CD8-positive, alpha-beta memory T cell (primary cell): ENCODE measurements around the gene CPAMD8. TPM values are rescaled to one million over a fixed set of nuclear protein-coding genes. Genes with fewer than 3 reads are reported as not detected.

Experiments used
- CTCF ChIA-PET: fragments of 350-600 bp; sonication (Branson Sonifier 250); formaldehyde crosslinking; loops from one replicate; lab custom pipeline; 2021; ENCODE audit warnings: antibody characterized with exemption; lab: Charles Lee
- POLR2A ChIA-PET: fragments of 350-600 bp; sonication (Branson Sonifier 250); formaldehyde crosslinking; loops from one replicate; lab custom pipeline; 2021; ENCODE audit warnings: antibody characterized with exemption; lab: Charles Lee
- DNase-seq, 5 donors: peaks; one replicate each; pipeline versions ENCODE4 v3.0.0 to v3.0.0-alpha.2; 2020 to 2022; ENCODE audit warnings: mixed read lengths in 1 of 5
- H3K27ac ChIP-seq: one replicate; pipeline ENCODE4 v1.7.0; 2013; ENCODE audit warnings: low read depth, mild to moderate bottlenecking, low read length, moderate library complexity
- H3K27me3 ChIP-seq: 2 replicates; pipeline ENCODE4 v1.7.0; 2013; ENCODE audit warnings: low read length, mild to moderate bottlenecking; ENCODE audit not compliant: insufficient read depth, poor library complexity, severe bottlenecking
- H3K36me3 ChIP-seq: 2 replicates; pipeline ENCODE4 v1.7.0; 2013; ENCODE audit warnings: mild to moderate bottlenecking, low read length, moderate library complexity; ENCODE audit not compliant: insufficient read depth
- H3K4me1 ChIP-seq: 2 replicates; pipeline ENCODE4 v1.7.0; 2013; ENCODE audit warnings: mild to moderate bottlenecking, low read length, moderate library complexity; ENCODE audit not compliant: insufficient read depth
- H3K4me3 ChIP-seq: 2 replicates; pipeline ENCODE4 v1.7.0; 2013; ENCODE audit warnings: mild to moderate bottlenecking, low read length
- H3K9me3 ChIP-seq: 2 replicates; pipeline ENCODE4 v1.7.0; 2013; ENCODE audit warnings: mild to moderate bottlenecking, low read length
- H3K27ac Mint-ChIP-seq, 8 donors: one replicate each; pipeline ENCODE4 v1.8.0; 2020 to 2021; ENCODE audit warnings: mixed read lengths in 8 of 8, mild to moderate bottlenecking in 6 of 8, inconsistent platforms in 3 of 8, moderate library complexity in 3 of 8
- H3K27me3 Mint-ChIP-seq, 2 donors: one replicate each; pipeline ENCODE4 v1.8.0; 2020 to 2021; ENCODE audit warnings: mixed read lengths in 2 of 2, mild to moderate bottlenecking in 1 of 2, moderate library complexity in 1 of 2
- H3K36me3 Mint-ChIP-seq, 3 donors: one replicate each; pipeline ENCODE4 v1.8.0; 2020 to 2021; ENCODE audit warnings: mixed read lengths in 3 of 3, inconsistent platforms in 1 of 3, mild to moderate bottlenecking in 1 of 3
- H3K4me1 Mint-ChIP-seq, 3 donors: one replicate each; pipeline ENCODE4 v1.8.0; 2020 to 2021; ENCODE audit warnings: mixed read lengths in 3 of 3, inconsistent platforms in 1 of 3, mild to moderate bottlenecking in 1 of 3
- H3K4me3 Mint-ChIP-seq, 7 donors: one replicate each; pipeline ENCODE4 v1.8.0; 2020 to 2021; ENCODE audit warnings: mixed read lengths in 7 of 7, mild to moderate bottlenecking in 6 of 7, moderate library complexity in 4 of 7, inconsistent platforms in 2 of 7
- H3K9me3 Mint-ChIP-seq, 5 donors: one replicate each; pipeline ENCODE4 v1.8.0; 2020 to 2022; ENCODE audit warnings: mixed read lengths in 5 of 5, mild to moderate bottlenecking in 3 of 5, moderate library complexity in 2 of 5, inconsistent platforms in 1 of 5
- polyA plus RNA-seq: library from polyadenylated mRNA; unstranded; fragments of 300-500 nt; fragmentation: Illumina TruSeq; gene quantifications from one replicate; pipeline ENCODE4 v1.2.3, GENCODE V29; 2021
- total RNA-seq, 2 experiments: library from RNA; stranded (reverse); gene quantifications; one replicate each; pipeline ENCODE4 v1.2.3, GENCODE V29; 2021

CPAMD8 gene
- total and polyA plus RNA-seq, 3 experiments from 2014 or later: 0.07 to 0.74 (median 0.18) TPM

GRCh38 chr19:16883522-16883921 is 143.1 kb downstream of the CPAMD8 start:
- Histone ChIP-seq H3K27ac (no peak overlapping the region), H3K9me3 (peaks cover 13% of the 10 kb centered on the region), H3K4me1 (no peaks in the 10 kb centered on the region), H3K36me3 (peaks cover 5% of the 10 kb centered on the region), H3K4me3 (no peak overlapping the region), H3K27me3 (no peaks in the 10 kb centered on the region)
- H3K4me3 Mint-ChIP-seq: no peak overlapping the region
- no peak overlapping the region for H3K27ac Mint-ChIP-seq
- ChIA-PET POLR2A (no interaction called here), CTCF (no interaction called here)
- DNase-seq: no peak
- H3K4me1 Mint-ChIP-seq: peaks cover 1 to 2% (median 1%) of the 10 kb centered on the region in 3 donors
- H3K27me3 Mint-ChIP-seq: peaks cover 0 to 6% of the 10 kb centered on the region in 2 donors
- peaks cover 2 to 34% (median 20%) of the 10 kb centered on the region in 3 donors for H3K36me3 Mint-ChIP-seq
- peaks cover 6 to 29% (median 26%) of the 10 kb centered on the region in 5 donors for H3K9me3 Mint-ChIP-seq

DNA sequence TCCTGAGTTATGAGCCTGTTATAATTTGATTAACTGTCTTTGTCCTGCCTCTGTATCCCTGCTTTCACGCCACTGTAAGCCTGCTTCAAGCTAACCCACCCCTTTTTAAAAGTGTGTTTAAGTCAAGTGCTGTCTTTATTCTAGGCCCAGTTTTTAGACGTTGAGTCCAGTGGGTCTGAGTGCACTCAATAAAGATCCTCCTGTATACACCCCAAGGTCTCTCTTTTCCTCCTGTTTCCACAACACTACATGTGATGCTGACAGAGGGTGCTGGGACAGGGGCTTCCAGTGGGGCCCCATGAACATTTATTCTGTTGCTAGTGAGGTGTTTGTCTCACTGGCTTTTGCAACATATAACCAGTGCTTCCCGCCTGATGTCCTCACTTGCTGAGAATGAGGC is 144.5 kb downstream of the CPAMD8 start:
- POLR2A ChIA-PET: no interaction called here
- Mint-ChIP-seq H3K9me3 (peaks cover 6 to 29% (median 26%) of the 10 kb centered on the region in 5 donors), H3K27ac (no peak overlapping the region)

DNA sequence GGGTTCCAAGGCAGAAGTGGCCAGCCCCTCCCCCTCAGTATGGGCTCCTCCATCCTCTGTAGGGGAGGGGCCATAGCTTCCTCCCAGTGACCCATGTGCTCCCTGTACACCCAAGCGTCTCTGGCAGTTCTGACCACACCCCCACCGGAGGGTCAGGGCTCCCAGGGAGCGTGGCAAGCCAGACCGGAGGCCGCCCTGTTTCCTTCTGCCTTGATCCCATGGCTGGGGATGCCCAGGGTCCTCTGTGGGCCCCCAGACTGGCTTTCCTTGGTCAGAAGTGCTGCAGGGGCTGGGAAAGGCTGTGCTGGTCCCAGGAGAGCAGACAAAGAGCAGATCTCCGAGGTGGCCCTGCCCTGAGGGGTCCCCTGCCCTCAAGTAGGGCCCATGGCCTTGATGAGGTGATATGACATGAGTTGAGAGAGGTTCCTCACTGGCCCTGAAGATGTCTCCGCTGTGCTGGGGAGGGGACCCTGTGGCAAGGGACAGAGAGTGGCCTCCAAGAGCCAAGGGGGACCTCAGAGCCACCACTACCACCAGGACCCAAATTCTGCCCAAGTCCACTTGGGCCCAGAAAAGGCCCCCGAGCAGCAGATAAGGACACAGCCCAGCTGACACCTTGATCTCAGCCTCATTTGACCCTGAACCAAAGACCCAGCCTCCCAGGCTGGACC is 145.6 kb downstream of the CPAMD8 start:
- H3K4me1 Mint-ChIP-seq: no peaks in the 10 kb centered on the region
- H3K27ac Mint-ChIP-seq: peak overlapping the region in 1 of 8 donors; percentile 35
- no peaks in the 10 kb centered on the region for H3K4me1 ChIP-seq
- H3K9me3 ChIP-seq: peaks cover 13% of the 10 kb centered on the region
- peaks cover 12% of the 10 kb centered on the region for H3K36me3 ChIP-seq
- peaks cover 0 to 5% of the 10 kb centered on the region in 2 donors for H3K27me3 Mint-ChIP-seq
- ChIA-PET CTCF (no interaction called here), POLR2A (no interaction called here)
- DNase-seq: no peak
- no peak overlapping the region for H3K4me3 ChIP-seq
- H3K27me3 ChIP-seq: no peaks in the 10 kb centered on the region
- no peak overlapping the region for H3K27ac ChIP-seq
- peaks cover 4 to 58% (median 26%) of the 10 kb centered on the region in 3 donors for H3K36me3 Mint-ChIP-seq
- H3K9me3 Mint-ChIP-seq: peaks cover 6 to 29% (median 26%) of the 10 kb centered on the region in 5 donors
- no peak overlapping the region for H3K4me3 Mint-ChIP-seq

More for the DNA sequence above, 144.5 kb downstream of the CPAMD8 start:
- DNase-seq: no peak
- Histone ChIP-seq H3K4me1 (no peaks in the 10 kb centered on the region), H3K27me3 (no peaks in the 10 kb centered on the region), H3K36me3 (peaks cover 5% of the 10 kb centered on the region), H3K4me3 (no peak overlapping the region), H3K27ac (no peak overlapping the region), H3K9me3 (peaks cover 13% of the 10 kb centered on the region)
- peaks cover 4 to 47% (median 26%) of the 10 kb centered on the region in 3 donors for H3K36me3 Mint-ChIP-seq
- CTCF ChIA-PET: no interaction called here
- no peak overlapping the region for H3K4me3 Mint-ChIP-seq
- peaks cover 0 to 5% of the 10 kb centered on the region in 2 donors for H3K27me3 Mint-ChIP-seq
- H3K4me1 Mint-ChIP-seq: no peaks in the 10 kb centered on the region

DNA sequence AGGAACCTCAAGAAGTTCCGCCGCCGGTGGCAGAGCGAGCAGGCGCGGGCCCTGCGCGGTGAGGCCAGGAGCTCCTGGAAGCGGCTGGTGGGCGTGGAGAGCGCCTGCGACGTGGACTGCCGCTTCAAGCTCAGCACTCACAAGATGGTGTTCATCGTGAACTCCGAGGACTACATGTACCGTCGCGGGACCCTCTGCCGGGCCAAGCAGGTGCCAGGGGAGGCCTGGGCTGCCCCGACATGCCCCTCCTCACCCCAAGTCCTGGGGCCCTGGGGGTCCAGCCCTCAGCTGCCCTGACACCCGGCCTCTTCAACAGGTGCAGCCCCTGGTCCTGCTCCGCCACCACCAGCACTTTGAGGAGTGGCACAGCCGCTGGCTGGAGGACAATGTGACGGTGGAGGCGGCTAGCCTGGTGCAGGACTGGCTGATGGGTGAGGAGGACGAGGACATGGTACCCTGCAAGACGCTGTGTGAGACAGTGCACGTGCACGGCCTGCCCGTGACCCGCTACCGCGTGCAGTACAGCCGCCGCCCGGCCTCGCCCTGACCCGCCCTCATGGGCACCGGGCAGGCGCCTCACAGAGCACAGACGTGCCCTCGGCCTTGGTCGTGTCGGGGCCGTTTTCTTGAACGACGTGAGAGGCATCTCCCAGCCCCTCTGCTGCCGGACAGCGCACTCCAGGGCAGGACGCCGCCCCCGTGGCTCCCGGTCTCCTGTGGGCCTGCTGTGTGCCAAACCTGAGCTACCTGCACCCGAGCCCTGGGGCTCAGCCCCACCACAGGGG is 148.2 kb downstream of the CPAMD8 start:
- Histone ChIP-seq H3K4me3 (no peak overlapping the region), H3K36me3 (peaks cover 14% of the 10 kb centered on the region), H3K27ac (no peak overlapping the region), H3K27me3 (no peaks in the 10 kb centered on the region), H3K4me1 (no peaks in the 10 kb centered on the region), H3K9me3 (peaks cover 13% of the 10 kb centered on the region)
- no peak for DNase-seq
- CTCF ChIA-PET: no interaction called here
- peaks cover 13 to 15% (median 14%) of the 10 kb centered on the region in 3 donors for H3K4me1 Mint-ChIP-seq
- H3K36me3 Mint-ChIP-seq: peaks cover 11 to 76% (median 35%) of the 10 kb centered on the region in 3 donors
- no peak overlapping the region for H3K27ac Mint-ChIP-seq
- H3K4me3 Mint-ChIP-seq: no peak overlapping the region
- peaks cover 0 to 5% of the 10 kb centered on the region in 2 donors for H3K27me3 Mint-ChIP-seq
- POLR2A ChIA-PET: no interaction called here
- peaks cover 6 to 27% (median 21%) of the 10 kb centered on the region in 5 donors for H3K9me3 Mint-ChIP-seq

GRCh38 chr19:16877581-16877980 is 149.0 kb downstream of the CPAMD8 start:
- no peaks in the 10 kb centered on the region for H3K27me3 ChIP-seq
- Mint-ChIP-seq H3K4me1 (peaks cover 13 to 15% (median 14%) of the 10 kb centered on the region in 3 donors), H3K27me3 (no peaks in the 10 kb centered on the region), H3K9me3 (peaks cover 0 to 20% (median 15%) of the 10 kb centered on the region in 5 donors), H3K27ac (peak overlapping the region in 1 of 8 donors; percentile 33), H3K4me3 (no peak overlapping the region), H3K36me3 (peaks cover 12 to 76% (median 30%) of the 10 kb centered on the region in 3 donors)
- POLR2A ChIA-PET: no interaction called here
- H3K27ac ChIP-seq: no peak overlapping the region
- H3K9me3 ChIP-seq: peaks cover 9% of the 10 kb centered on the region
- peaks cover 14% of the 10 kb centered on the region for H3K36me3 ChIP-seq
- no peak overlapping the region for H3K4me3 ChIP-seq
- DNase-seq: no peak
- CTCF ChIA-PET: no interaction called here
- no peaks in the 10 kb centered on the region for H3K4me1 ChIP-seq

- CTCF ChIA-PET: no interaction called here
These were observed 149.7 kb downstream of the CPAMD8 start for GRCh38 chr19:16876904-16877361.

DNA sequence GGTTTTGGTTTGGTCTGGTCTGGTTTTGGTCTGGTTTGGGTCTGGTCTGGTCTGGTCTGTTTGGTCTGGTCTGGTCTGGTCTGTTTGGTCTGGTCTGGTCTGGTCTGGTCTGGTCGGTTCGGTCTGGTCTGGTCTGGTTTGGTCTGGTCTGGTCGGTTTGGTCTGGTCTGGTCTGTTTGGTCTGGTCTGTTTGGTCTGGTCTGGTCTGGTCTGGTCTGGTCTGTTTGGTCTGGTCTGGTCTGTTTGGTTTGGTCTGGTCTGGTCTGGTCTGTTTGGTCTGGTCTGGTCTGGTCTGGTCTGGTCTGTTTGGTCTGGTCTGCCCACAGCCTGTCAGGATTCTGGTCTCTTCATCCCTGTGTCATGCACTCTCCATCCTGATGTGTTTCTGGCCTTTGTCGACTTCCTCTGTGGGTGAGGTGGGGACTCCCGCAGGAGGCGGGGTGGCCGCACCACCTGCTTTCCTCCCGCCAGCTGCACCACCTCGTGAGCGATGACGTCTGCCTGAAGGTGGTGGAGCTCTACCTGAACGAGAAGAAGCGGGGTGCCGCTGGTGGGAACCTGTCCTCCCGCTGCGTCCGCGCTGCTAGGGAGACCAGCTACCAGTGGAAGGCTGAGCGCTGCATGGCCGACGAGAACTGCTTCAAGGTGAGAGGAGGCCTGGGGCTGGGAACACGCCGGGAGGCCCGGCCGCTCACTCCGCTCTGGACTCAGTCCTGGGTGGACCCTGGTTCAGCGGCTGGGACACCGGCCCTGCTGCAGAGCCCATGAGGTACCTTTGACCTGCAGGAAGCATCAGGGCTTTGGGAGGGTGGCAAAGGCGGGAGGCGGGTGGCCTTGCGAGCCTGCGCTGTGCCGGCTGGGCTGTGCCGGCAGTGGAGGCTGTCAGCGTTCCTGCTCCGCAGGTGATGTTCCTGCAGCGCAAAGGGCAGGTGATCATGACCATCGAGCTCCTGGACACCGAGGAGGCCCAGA is 150.7 kb downstream of the CPAMD8 start:
- Histone ChIP-seq H3K9me3 (no peaks in the 10 kb centered on the region), H3K4me1 (no peaks in the 10 kb centered on the region), H3K27ac (no peak overlapping the region), H3K27me3 (no peaks in the 10 kb centered on the region), H3K36me3 (peaks cover 21% of the 10 kb centered on the region), H3K4me3 (no peak overlapping the region)
- Mint-ChIP-seq H3K27ac (peak overlapping the region in 4 of 8 donors; percentile 27 to 58 (median 48)), H3K4me1 (peaks cover 13 to 15% (median 14%) of the 10 kb centered on the region in 3 donors), H3K36me3 (peaks cover 16 to 82% (median 21%) of the 10 kb centered on the region in 3 donors), H3K9me3 (peaks cover 0 to 5% (median 0%) of the 10 kb centered on the region in 5 donors), H3K27me3 (no peaks in the 10 kb centered on the region), H3K4me3 (no peak overlapping the region)
- CTCF ChIA-PET: no interaction called here
- DNase-seq: no peak
- POLR2A ChIA-PET: no interaction called here

More at GRCh38 chr19:16876904-16877361, 149.7 kb downstream of the CPAMD8 start:
- no peak overlapping the region for H3K27ac ChIP-seq
- peaks cover 12 to 77% (median 23%) of the 10 kb centered on the region in 3 donors for H3K36me3 Mint-ChIP-seq
- peaks cover 0 to 13% (median 9%) of the 10 kb centered on the region in 5 donors for H3K9me3 Mint-ChIP-seq
- no peak overlapping the region for H3K4me3 ChIP-seq
- H3K9me3 ChIP-seq: peaks cover 6% of the 10 kb centered on the region
- H3K27me3 ChIP-seq: no peaks in the 10 kb centered on the region
- peak overlapping the region in 2 of 8 donors; percentile 58 to 85 for H3K27ac Mint-ChIP-seq
- DNase-seq: no peak
- no peaks in the 10 kb centered on the region for H3K4me1 ChIP-seq
- no peak overlapping the region for H3K4me3 Mint-ChIP-seq
- no peaks in the 10 kb centered on the region for H3K27me3 Mint-ChIP-seq
- H3K36me3 ChIP-seq: peaks cover 14% of the 10 kb centered on the region
- POLR2A ChIA-PET: no interaction called here
- H3K4me1 Mint-ChIP-seq: peaks cover 13 to 15% (median 14%) of the 10 kb centered on the region in 3 donors
